Mucosa of rectum (tissue), 2 donors: ENCODE results near the gene CADM1.

ENCODE experiments used
- H3K27ac ChIP-seq, 2 donors: one replicate each; pipeline ENCODE4 v1.7.0; 2013; ENCODE audit warnings: inconsistent platforms in 2 of 2, low read depth in 2 of 2, low read length in 2 of 2
- H3K27me3 ChIP-seq, 2 donors: one replicate each; pipeline ENCODE4 v1.7.0; 2013; ENCODE audit warnings: low read length in 2 of 2; ENCODE audit not compliant: control insufficient read depth in 2 of 2, insufficient read depth in 2 of 2
- H3K36me3 ChIP-seq, 2 donors: one replicate each; pipeline ENCODE4 v1.7.0; 2013; ENCODE audit warnings: low read length in 2 of 2; ENCODE audit not compliant: control insufficient read depth in 2 of 2, insufficient read depth in 2 of 2
- H3K4me1 ChIP-seq, 2 donors: one replicate each; pipeline ENCODE4 v1.7.0; 2013; ENCODE audit warnings: low read length in 2 of 2, mild to moderate bottlenecking in 1 of 2; ENCODE audit not compliant: control insufficient read depth in 2 of 2, insufficient read depth in 2 of 2
- H3K4me3 ChIP-seq, 2 donors: one replicate each; pipeline ENCODE4 v1.7.0; 2013; ENCODE audit warnings: low read length in 2 of 2
- H3K9ac ChIP-seq, 2 donors: one replicate each; pipeline ENCODE4 v1.7.0; 2013; ENCODE audit warnings: low read length in 2 of 2, low read depth in 1 of 2, mild to moderate bottlenecking in 1 of 2
- H3K9me3 ChIP-seq, 2 donors: one replicate each; pipeline ENCODE4 v1.7.0; 2013; ENCODE audit warnings: low read length in 2 of 2; ENCODE audit not compliant: control insufficient read depth in 2 of 2
- donor health status: healthy.
- donor health status: Normal muscosa, but diverticular disease.

The CADM1 gene

GRCh38 chr11:115535781-115536180 lies 31.6 kb upstream of the CADM1 start:
- no peaks in the 10 kb centered on the region for H3K4me1 ChIP-seq
- H3K4me3 ChIP-seq = no peak overlapping the region
- no peaks in the 10 kb centered on the region for H3K9me3 ChIP-seq
- no peak overlapping the region for H3K9ac ChIP-seq
- H3K27ac ChIP-seq = no peak overlapping the region
- H3K36me3 ChIP-seq = no peaks in the 10 kb centered on the region
- peaks cover 0 to 7% of the 10 kb centered on the region in 2 donors for H3K27me3 ChIP-seq

- Histone ChIP-seq H3K9ac (no peak overlapping the region), H3K27me3 (peaks cover 0 to 4% of the 10 kb centered on the region in 2 donors), H3K9me3 (no peaks in the 10 kb centered on the region), H3K4me1 (peaks cover 0 to 2% of the 10 kb centered on the region in 2 donors), H3K36me3 (no peaks in the 10 kb centered on the region), H3K27ac (no peak overlapping the region), H3K4me3 (no peak overlapping the region)
These were observed 26.5 kb upstream of the CADM1 start for GRCh38 chr11:115530752-115531151.

- Histone ChIP-seq H3K4me3 (no peak overlapping the region), H3K36me3 (no peaks in the 10 kb centered on the region), H3K9ac (no peak overlapping the region), H3K4me1 (peaks cover 0 to 2% of the 10 kb centered on the region in 2 donors), H3K27ac (no peak overlapping the region), H3K27me3 (no peaks in the 10 kb centered on the region), H3K9me3 (no peaks in the 10 kb centered on the region)
These were observed 24.0 kb upstream of the CADM1 start for GRCh38 chr11:115528225-115528624.

GRCh38 chr11:115527534-115528125 lies 23.4 kb upstream of the CADM1 start:
- H3K4me1 ChIP-seq = peaks cover 0 to 2% of the 10 kb centered on the region in 2 donors
- no peak overlapping the region for H3K9ac ChIP-seq
- H3K9me3 ChIP-seq = no peaks in the 10 kb centered on the region
- no peak overlapping the region for H3K4me3 ChIP-seq
- H3K27ac ChIP-seq = no peak overlapping the region
- H3K27me3 ChIP-seq = no peaks in the 10 kb centered on the region
- H3K36me3 ChIP-seq = no peaks in the 10 kb centered on the region

- no peaks in the 10 kb centered on the region for H3K9me3 ChIP-seq
- no peaks in the 10 kb centered on the region for H3K27me3 ChIP-seq
- no peak overlapping the region for H3K9ac ChIP-seq
- no peaks in the 10 kb centered on the region for H3K36me3 ChIP-seq
- H3K4me1 ChIP-seq = peaks cover 0 to 2% of the 10 kb centered on the region in 2 donors
- no peak overlapping the region for H3K27ac ChIP-seq
- no peak overlapping the region for H3K4me3 ChIP-seq
These were observed 21.4 kb upstream of the CADM1 start for GRCh38 chr11:115525531-115526006.

- Histone ChIP-seq H3K36me3 (no peaks in the 10 kb centered on the region), H3K27me3 (no peaks in the 10 kb centered on the region), H3K4me3 (no peak overlapping the region), H3K27ac (no peak overlapping the region), H3K9me3 (no peaks in the 10 kb centered on the region), H3K9ac (no peak overlapping the region), H3K4me1 (peaks cover 0 to 2% of the 10 kb centered on the region in 2 donors)
These were observed 20.4 kb upstream of the CADM1 start for GRCh38 chr11:115524572-115524971.

GRCh38 chr11:115523727-115524399 lies 19.6 kb upstream of the CADM1 start:
- H3K4me3 ChIP-seq = no peak overlapping the region

GRCh38 chr11:115522302-115522701 lies 18.1 kb upstream of the CADM1 start:
- H3K27ac ChIP-seq = no peak overlapping the region
- H3K9ac ChIP-seq = no peak overlapping the region
- no peak overlapping the region for H3K4me3 ChIP-seq
- no peaks in the 10 kb centered on the region for H3K36me3 ChIP-seq
- no peaks in the 10 kb centered on the region for H3K27me3 ChIP-seq
- peaks cover 0 to under 1% of the 10 kb centered on the region in 2 donors for H3K4me1 ChIP-seq
- H3K9me3 ChIP-seq = no peaks in the 10 kb centered on the region

More at GRCh38 chr11:115523727-115524399, 19.6 kb upstream of the CADM1 start:
- Histone ChIP-seq H3K27me3 (no peaks in the 10 kb centered on the region), H3K36me3 (no peaks in the 10 kb centered on the region), H3K27ac (no peak overlapping the region), H3K9ac (no peak overlapping the region), H3K9me3 (no peaks in the 10 kb centered on the region), H3K4me1 (peaks cover 0 to 2% of the 10 kb centered on the region in 2 donors)

- no peaks in the 10 kb centered on the region for H3K36me3 ChIP-seq
- H3K27me3 ChIP-seq = no peaks in the 10 kb centered on the region
- no peak overlapping the region for H3K9ac ChIP-seq
- no peaks in the 10 kb centered on the region for H3K4me1 ChIP-seq
- no peak overlapping the region for H3K27ac ChIP-seq
- no peaks in the 10 kb centered on the region for H3K9me3 ChIP-seq
- no peak overlapping the region for H3K4me3 ChIP-seq
These were observed 17.6 kb upstream of the CADM1 start for GRCh38 chr11:115521825-115522224.

- H3K9me3 ChIP-seq = no peaks in the 10 kb centered on the region
- no peak overlapping the region for H3K9ac ChIP-seq
- H3K4me3 ChIP-seq = no peak overlapping the region
- no peak overlapping the region for H3K27ac ChIP-seq
- H3K4me1 ChIP-seq = no peaks in the 10 kb centered on the region
- no peaks in the 10 kb centered on the region for H3K36me3 ChIP-seq
- peaks cover 0 to 2% of the 10 kb centered on the region in 2 donors for H3K27me3 ChIP-seq
These were observed 14.9 kb upstream of the CADM1 start for GRCh38 chr11:115518983-115519628.
